KMS-11 (cell line): ENCODE results near the gene KAZN.

Experiments used
- H2AFZ ChIP-seq: fragments of 200-600 bp; sonication (generic); 2 replicates; pipeline ENCODE4 v1.6.1; 2016; ENCODE audit warnings: antibody characterized with exemption, mixed run types, low read depth
- H3K27ac ChIP-seq: fragments of 200-600 bp; sonication (generic); 2 replicates; pipeline ENCODE4 v1.6.1; 2016; ENCODE audit warnings: mild to moderate bottlenecking, mixed run types
- H3K27me3 ChIP-seq: fragments of 200-600 bp; sonication (generic); 2 replicates; pipeline ENCODE4 v1.6.1; 2017; ENCODE audit warnings: mild to moderate bottlenecking, low read depth, mixed run types, moderate library complexity; ENCODE audit not compliant: insufficient read depth
- H3K36me3 ChIP-seq: fragments of 200-600 bp; sonication (generic); 2 replicates; pipeline ENCODE4 v1.6.1; 2017; ENCODE audit warnings: mild to moderate bottlenecking, mixed run types; ENCODE audit not compliant: insufficient read depth
- H3K4me1 ChIP-seq: fragments of 200-600 bp; sonication (generic); 2 replicates; pipeline ENCODE4 v1.6.1; 2016; ENCODE audit warnings: mild to moderate bottlenecking, low read depth, mixed run types; ENCODE audit not compliant: poor library complexity, severe bottlenecking
- H3K4me2 ChIP-seq: fragments of 200-600 bp; sonication (generic); 2 replicates; pipeline ENCODE4 v1.7.0; 2016; ENCODE audit warnings: mild to moderate bottlenecking, mixed run types
- H3K4me3 ChIP-seq: fragments of 200-600 bp; sonication (generic); IDR thresholded peaks from 2 replicates; pipeline ENCODE4 v1.6.1; 2017; ENCODE audit warnings: low read depth, low read length, mixed read lengths; ENCODE audit not compliant: insufficient read depth
- H3K79me2 ChIP-seq: fragments of 200-600 bp; sonication (generic); 2 replicates; pipeline ENCODE4 v1.6.1; 2016; ENCODE audit warnings: low read depth, mixed run types; ENCODE audit not compliant: insufficient read depth
- H3K9ac ChIP-seq: fragments of 200-600 bp; sonication (generic); 2 replicates; pipeline ENCODE4 v1.6.1; 2016; ENCODE audit warnings: mild to moderate bottlenecking, mixed run types
- H4K20me1 ChIP-seq: fragments of 200-600 bp; sonication (generic); 2 replicates; pipeline ENCODE4 v1.6.1; 2016; ENCODE audit warnings: mild to moderate bottlenecking, mixed run types; ENCODE audit not compliant: insufficient read depth
- TF ChIP-seq, protein P1 (sequence below): fragments of 200-600 bp; sonication (generic); conservative IDR thresholded peaks from 2 replicates; pipeline ENCODE4 v1.6.1; 2017; ENCODE audit warnings: low read depth, mild to moderate bottlenecking, antibody characterized with exemption, low read length, moderate library complexity, mixed read lengths

KAZN gene

GRCh38 chr1:14748977-14749376 is 150.5 kb downstream of the KAZN start:
- TF ChIP-seq, protein P1, sequence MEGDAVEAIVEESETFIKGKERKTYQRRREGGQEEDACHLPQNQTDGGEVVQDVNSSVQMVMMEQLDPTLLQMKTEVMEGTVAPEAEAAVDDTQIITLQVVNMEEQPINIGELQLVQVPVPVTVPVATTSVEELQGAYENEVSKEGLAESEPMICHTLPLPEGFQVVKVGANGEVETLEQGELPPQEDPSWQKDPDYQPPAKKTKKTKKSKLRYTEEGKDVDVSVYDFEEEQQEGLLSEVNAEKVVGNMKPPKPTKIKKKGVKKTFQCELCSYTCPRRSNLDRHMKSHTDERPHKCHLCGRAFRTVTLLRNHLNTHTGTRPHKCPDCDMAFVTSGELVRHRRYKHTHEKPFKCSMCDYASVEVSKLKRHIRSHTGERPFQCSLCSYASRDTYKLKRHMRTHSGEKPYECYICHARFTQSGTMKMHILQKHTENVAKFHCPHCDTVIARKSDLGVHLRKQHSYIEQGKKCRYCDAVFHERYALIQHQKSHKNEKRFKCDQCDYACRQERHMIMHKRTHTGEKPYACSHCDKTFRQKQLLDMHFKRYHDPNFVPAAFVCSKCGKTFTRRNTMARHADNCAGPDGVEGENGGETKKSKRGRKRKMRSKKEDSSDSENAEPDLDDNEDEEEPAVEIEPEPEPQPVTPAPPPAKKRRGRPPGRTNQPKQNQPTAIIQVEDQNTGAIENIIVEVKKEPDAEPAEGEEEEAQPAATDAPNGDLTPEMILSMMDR, result no peak
- no peaks in the 10 kb centered on the region for H3K79me2 ChIP-seq
- H3K4me1 ChIP-seq, result no peaks in the 10 kb centered on the region
- H3K27me3 ChIP-seq, result 0 out of 2 replicates have a peak, but pooled peaks cover under 1% of the 10 kb centered on the region
- no peaks in the 10 kb centered on the region for H4K20me1 ChIP-seq
- H3K4me3 ChIP-seq, result no peak overlapping the region
- H3K36me3 ChIP-seq, result no peaks in the 10 kb centered on the region
- no peak overlapping the region for H3K9ac ChIP-seq
- H3K27ac ChIP-seq, result no peak overlapping the region
- H2AFZ ChIP-seq, result no peak overlapping the region
- no peak overlapping the region for H3K4me2 ChIP-seq

GRCh38 chr1:14750490-14750889 is 152.0 kb downstream of the KAZN start:
- no peak overlapping the region for H3K9ac ChIP-seq
- no peaks in the 10 kb centered on the region for H3K4me1 ChIP-seq
- no peaks in the 10 kb centered on the region for H3K36me3 ChIP-seq
- H3K4me2 ChIP-seq, result no peak overlapping the region
- H2AFZ ChIP-seq, result no peak overlapping the region
- no peaks in the 10 kb centered on the region for H3K27me3 ChIP-seq
- H3K27ac ChIP-seq, result no peak overlapping the region
- H3K79me2 ChIP-seq, result no peaks in the 10 kb centered on the region
- H4K20me1 ChIP-seq, result no peaks in the 10 kb centered on the region
- TF ChIP-seq, protein P1, result no peak
- H3K4me3 ChIP-seq, result no peak overlapping the region

DNA sequence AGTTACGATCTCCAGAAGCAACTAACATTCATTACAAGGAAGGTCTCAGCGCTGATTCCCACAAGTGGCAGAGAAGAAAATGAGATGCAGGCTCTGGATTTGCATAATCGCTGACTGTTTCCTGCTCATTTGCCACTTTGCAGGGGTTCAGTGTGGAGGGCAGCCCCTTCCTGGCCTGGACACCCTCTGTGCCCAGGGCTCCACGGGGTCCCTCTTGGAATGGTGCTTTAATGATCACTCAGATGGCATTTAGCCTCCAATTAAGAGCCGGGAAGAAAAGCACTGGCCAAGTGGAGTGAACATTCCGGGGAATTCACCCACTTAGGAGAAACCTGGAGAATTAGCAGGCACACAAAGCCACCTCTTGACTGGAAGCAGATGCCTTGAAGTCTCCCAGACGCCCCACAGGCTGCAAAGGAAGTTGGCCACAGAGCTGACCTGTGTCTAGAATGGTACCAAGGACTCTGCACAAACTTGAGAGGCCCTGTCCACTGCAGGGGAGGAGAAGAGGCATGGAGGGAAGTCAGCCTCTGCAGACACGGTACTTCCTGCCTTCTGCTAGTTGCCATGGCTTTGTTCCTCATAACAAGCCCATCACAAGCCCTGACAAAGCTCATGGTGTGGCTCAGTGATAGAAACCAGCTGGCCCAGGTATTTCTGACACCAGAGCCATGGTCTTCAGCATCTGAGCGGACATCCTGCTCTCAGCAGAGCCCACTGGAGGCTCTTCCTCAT is 157.2 kb downstream of the KAZN start:
- Histone ChIP-seq H3K36me3 (no peaks in the 10 kb centered on the region), H3K27ac (no peak overlapping the region), H2AFZ (no peak overlapping the region), H3K4me1 (no peaks in the 10 kb centered on the region), H4K20me1 (no peaks in the 10 kb centered on the region), H3K9ac (no peak overlapping the region), H3K4me3 (no peak overlapping the region), H3K27me3 (peaks cover 4% of the 10 kb centered on the region; the same call in 1 of the 2 replicates), H3K4me2 (no peak overlapping the region), H3K79me2 (no peaks in the 10 kb centered on the region)
- TF ChIP-seq, protein P1, result no peak

GRCh38 chr1:14756589-14757285 is 158.3 kb downstream of the KAZN start:
- H3K27ac ChIP-seq, result no peak overlapping the region
- H3K27me3 ChIP-seq, result peaks cover 4% of the 10 kb centered on the region; the same call in 1 of the 2 replicates
- no peak overlapping the region for H2AFZ ChIP-seq
- H3K4me1 ChIP-seq, result no peaks in the 10 kb centered on the region
- H3K36me3 ChIP-seq, result no peaks in the 10 kb centered on the region
- TF ChIP-seq, protein P1, result no peak
- H3K4me2 ChIP-seq, result no peak overlapping the region
- no peaks in the 10 kb centered on the region for H4K20me1 ChIP-seq
- H3K79me2 ChIP-seq, result no peaks in the 10 kb centered on the region
- no peak overlapping the region for H3K9ac ChIP-seq
- H3K4me3 ChIP-seq, result no peak overlapping the region
